HL-60 (cell line): Measurements from ENCODE around the gene FARS2.

ENCODE experiments used
- DNase-seq, 2 experiments: peaks; one replicate each; pipeline ENCODE4 v3.0.0-alpha.2; 2010 to 2020; ENCODE audit warnings: low read depth in 1 of 2, low spot score in 1 of 2
- H3K27ac ChIP-seq: fragments of 250-450 bp; sonication (Bioruptor Pico); replicated peaks from 2 replicates; pipeline ENCODE4 v1.5.1; 2020; ENCODE audit warnings: mild to moderate bottlenecking, moderate library complexity
- H3K27me3 ChIP-seq: fragments of 250-450 bp; sonication (Bioruptor Pico); 2 replicates; pipeline ENCODE4 v1.5.1; 2021; ENCODE audit warnings: mild to moderate bottlenecking, moderate library complexity; ENCODE audit not compliant: insufficient read depth, poor library complexity, severe bottlenecking
- H3K4me3 ChIP-seq: replicated peaks from 2 replicates; pipeline ENCODE4 v1.5.1; 2011; ENCODE audit warnings: mild to moderate bottlenecking, control low read depth, low read length; ENCODE audit not compliant: insufficient read depth
- GABPA ChIP-seq: IDR thresholded peaks from 2 replicates; pipeline ENCODE4 v1.6.1; 2012; ENCODE audit warnings: low read depth
- POLR2AphosphoS5 ChIP-seq: IDR thresholded peaks from 2 replicates; pipeline ENCODE4 v1.6.1; 2012; ENCODE audit warnings: low read depth
- REST ChIP-seq: IDR thresholded peaks from 2 replicates; pipeline ENCODE4 v1.6.1; 2012; ENCODE audit warnings: low read depth; ENCODE audit not compliant: insufficient replicate concordance
- SPI1 ChIP-seq: IDR thresholded peaks from 2 replicates; pipeline ENCODE4 v1.6.1; 2012; ENCODE audit warnings: low read depth, mild to moderate bottlenecking, borderline replicate concordance
- TF ChIP-seq, protein P1 (sequence below): IDR thresholded peaks from one replicate; pipeline ENCODE4 v1.5.1; 2011; ENCODE audit warnings: low read length, control low read depth, inconsistent platforms; ENCODE audit not compliant: insufficient read depth

Gene FARS2

GRCh38 chr6:5478380-5478779, 217.1 kb downstream of the FARS2 start:
- H3K4me3 ChIP-seq = no peak overlapping the region
- DNase-seq = no peak
- H3K27me3 ChIP-seq = no peaks in the 10 kb centered on the region
- TF ChIP-seq SPI1 (no peak), REST (no peak), GABPA (no peak)
- TF ChIP-seq, protein P1, sequence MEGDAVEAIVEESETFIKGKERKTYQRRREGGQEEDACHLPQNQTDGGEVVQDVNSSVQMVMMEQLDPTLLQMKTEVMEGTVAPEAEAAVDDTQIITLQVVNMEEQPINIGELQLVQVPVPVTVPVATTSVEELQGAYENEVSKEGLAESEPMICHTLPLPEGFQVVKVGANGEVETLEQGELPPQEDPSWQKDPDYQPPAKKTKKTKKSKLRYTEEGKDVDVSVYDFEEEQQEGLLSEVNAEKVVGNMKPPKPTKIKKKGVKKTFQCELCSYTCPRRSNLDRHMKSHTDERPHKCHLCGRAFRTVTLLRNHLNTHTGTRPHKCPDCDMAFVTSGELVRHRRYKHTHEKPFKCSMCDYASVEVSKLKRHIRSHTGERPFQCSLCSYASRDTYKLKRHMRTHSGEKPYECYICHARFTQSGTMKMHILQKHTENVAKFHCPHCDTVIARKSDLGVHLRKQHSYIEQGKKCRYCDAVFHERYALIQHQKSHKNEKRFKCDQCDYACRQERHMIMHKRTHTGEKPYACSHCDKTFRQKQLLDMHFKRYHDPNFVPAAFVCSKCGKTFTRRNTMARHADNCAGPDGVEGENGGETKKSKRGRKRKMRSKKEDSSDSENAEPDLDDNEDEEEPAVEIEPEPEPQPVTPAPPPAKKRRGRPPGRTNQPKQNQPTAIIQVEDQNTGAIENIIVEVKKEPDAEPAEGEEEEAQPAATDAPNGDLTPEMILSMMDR = no peak
- H3K27ac ChIP-seq = no peak overlapping the region

DNA sequence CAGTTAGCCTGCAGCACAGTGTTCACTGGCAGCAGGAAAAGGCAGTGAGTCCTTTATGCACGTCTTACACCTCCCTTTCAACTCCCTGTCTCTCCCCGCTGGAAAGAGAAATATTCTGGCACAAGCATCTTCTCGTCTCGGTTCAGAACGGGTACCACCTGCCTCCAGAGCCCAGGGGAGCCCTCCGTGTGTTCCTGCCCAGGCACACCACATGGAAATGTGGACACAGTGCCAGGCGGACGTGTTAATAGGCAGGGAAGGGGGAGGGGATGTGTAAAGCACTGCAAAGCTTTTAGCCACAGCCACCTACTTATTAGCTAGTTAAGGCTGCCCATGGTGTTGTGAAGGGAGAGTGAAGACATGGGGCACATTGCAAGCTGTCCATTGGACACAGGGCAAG, 219.7 kb downstream of the FARS2 start:
- Histone ChIP-seq H3K27ac (no peak overlapping the region), H3K27me3 (no peaks in the 10 kb centered on the region), H3K4me3 (no peak overlapping the region)
- TF ChIP-seq, protein P1 = no peak
- TF ChIP-seq SPI1 (no peak), REST (no peak), POLR2AphosphoS5 (no peak), GABPA (no peak)
- DNase-seq = no peak

DNA sequence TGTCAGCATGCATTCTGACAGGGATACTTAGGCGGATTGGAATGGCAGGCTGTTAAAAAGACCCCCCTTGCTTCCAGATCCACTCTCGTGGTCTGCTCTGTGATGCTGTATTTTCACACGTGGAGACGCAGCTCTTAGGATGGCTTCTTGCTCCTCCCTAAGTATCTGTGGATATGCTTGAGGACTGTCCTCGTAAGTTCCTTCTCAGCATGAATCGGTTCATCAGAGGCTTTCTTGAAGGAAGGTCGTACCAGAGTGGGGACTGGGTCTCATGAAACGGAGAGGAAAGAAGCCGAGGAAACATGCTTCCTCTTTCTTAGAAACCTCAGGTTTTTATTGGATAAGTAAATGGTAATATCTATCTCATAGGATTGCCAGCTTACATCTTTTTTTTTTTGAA, 220.4 kb downstream of the FARS2 start:
- TF ChIP-seq GABPA (no peak), POLR2AphosphoS5 (no peak), SPI1 (no peak), REST (no peak)
- TF ChIP-seq, protein P1 = no peak

More for the DNA sequence above, 220.4 kb downstream of the FARS2 start:
- Histone ChIP-seq H3K27ac (no peak overlapping the region), H3K4me3 (no peak overlapping the region), H3K27me3 (no peaks in the 10 kb centered on the region)
- no peak for DNase-seq
